Thymus (tissue), 11 donors: ENCODE data around the gene FAM184B. TPM values are rescaled to one million over a fixed set of nuclear protein-coding genes. Genes with fewer than 3 reads are reported as not detected.

ENCODE experiments used
- DNase-seq, 9 donors: peaks; one replicate each; pipeline ENCODE4 v3.0.0-alpha.2; 2013; ENCODE audit warnings: low spot score in 9 of 9, low read depth in 6 of 9, missing footprints in 1 of 9
- H3K27ac ChIP-seq, 2 donors: one replicate each; pipeline ENCODE4 v1.5.1; 2013; ENCODE audit warnings: control low read depth in 1 of 2, low read depth in 1 of 2, low read length in 1 of 2, mild to moderate bottlenecking in 1 of 2, moderate library complexity in 1 of 2
- H3K27me3 ChIP-seq, 2 donors: one replicate each; pipeline ENCODE4 v1.5.1; 2013; ENCODE audit warnings: low read length in 1 of 2; ENCODE audit not compliant: control insufficient read depth in 2 of 2, insufficient read depth in 1 of 2
- H3K36me3 ChIP-seq, 2 donors: one replicate each; pipeline ENCODE4 v1.5.1; 2013; ENCODE audit warnings: low read length in 1 of 2, mild to moderate bottlenecking in 1 of 2, moderate library complexity in 1 of 2; ENCODE audit not compliant: control insufficient read depth in 2 of 2, insufficient read depth in 2 of 2
- H3K4me1 ChIP-seq, 2 donors: one replicate each; pipeline ENCODE4 v1.5.1; 2013; ENCODE audit warnings: low read length in 2 of 2; ENCODE audit not compliant: control insufficient read depth in 2 of 2, insufficient read depth in 2 of 2
- H3K4me3 ChIP-seq, 2 donors: one replicate each; pipeline ENCODE4 v1.5.1; 2013; ENCODE audit warnings: low read length in 2 of 2, control low read depth in 1 of 2, mild to moderate bottlenecking in 1 of 2
- H3K9me3 ChIP-seq, 2 donors: one replicate each; pipeline ENCODE4 v1.5.1; 2013; ENCODE audit warnings: low read length in 1 of 2, mild to moderate bottlenecking in 1 of 2; ENCODE audit not compliant: control insufficient read depth in 2 of 2, insufficient read depth in 1 of 2
- WGBS: extraction: QIAGEN DNeasy Blood & Tissue Kit; methylation state at CpG from one replicate; pipeline ENCODE4 v1.1.7; 2013; 5-methylcytosine and 5-hydroxymethylcytosine counted together
- polyA plus RNA-seq: library from polyadenylated mRNA; stranded (reverse); fragments of 200-250 nt; gene quantifications from one replicate; pipeline ENCODE4 v1.2.3, GENCODE V29; 2013
- total RNA-seq: library from RNA; stranded (reverse); fragments of 120-200 nt; gene quantifications from one replicate; pipeline ENCODE4 v1.2.4, GENCODE V29; 2013
- donor health status: healthy.

Gene FAM184B
- total and polyA plus RNA-seq, 2 donors, result 0.05 to 0.09 TPM

- WGBS, result 99% methylated on average over 1 of the region's 1 CpG
- no peak for DNase-seq
- no peaks in the 10 kb centered on the region for H3K27me3 ChIP-seq
- H3K36me3 ChIP-seq, result peaks cover 34 to 58% of the 10 kb centered on the region in 2 donors
- no peak overlapping the region for H3K27ac ChIP-seq
- no peaks in the 10 kb centered on the region for H3K9me3 ChIP-seq
- H3K4me3 ChIP-seq, result no peak overlapping the region
- H3K4me1 ChIP-seq, result no peaks in the 10 kb centered on the region
Measured at GRCh38 chr4:17599826-17600225, 181.6 kb downstream of the FAM184B start.

DNA sequence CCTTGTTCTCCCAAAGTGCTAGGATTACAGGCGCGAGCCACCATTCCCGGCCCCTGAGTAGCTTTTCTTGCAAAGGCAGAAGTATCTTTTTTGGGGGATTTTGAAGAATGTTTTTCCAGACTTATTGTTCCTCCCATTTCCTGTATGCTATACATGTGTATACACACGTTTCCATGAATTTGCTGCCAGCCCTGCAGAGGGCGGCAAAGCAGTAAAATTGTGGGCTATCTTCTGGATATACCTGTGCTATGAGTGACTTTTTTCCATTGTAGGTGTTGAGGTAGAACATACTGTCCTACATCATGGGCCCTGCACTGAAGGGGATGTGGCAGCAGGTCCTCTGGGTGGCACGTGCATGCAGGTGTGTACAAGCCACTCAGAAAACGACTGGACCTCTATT, 183.9 kb downstream of the FAM184B start:
- WGBS, result 92% methylated on average over 7 of the region's 7 CpGs
- Histone ChIP-seq H3K4me3 (no peak overlapping the region), H3K9me3 (no peaks in the 10 kb centered on the region), H3K27me3 (no peaks in the 10 kb centered on the region), H3K36me3 (peaks cover 33 to 63% of the 10 kb centered on the region in 2 donors), H3K27ac (no peak overlapping the region), H3K4me1 (no peaks in the 10 kb centered on the region)
- peak in 3 of 9 donors; percentile 16 to 33 (median 22) for DNase-seq

GRCh38 chr4:17595471-17596005, 185.9 kb downstream of the FAM184B start:
- no peaks in the 10 kb centered on the region for H3K4me1 ChIP-seq
- 95% methylated on average over 6 of the region's 6 CpGs for WGBS
- no peak overlapping the region for H3K27ac ChIP-seq
- no peaks in the 10 kb centered on the region for H3K9me3 ChIP-seq
- no peak overlapping the region for H3K4me3 ChIP-seq
- H3K27me3 ChIP-seq, result no peaks in the 10 kb centered on the region
- DNase-seq, result no peak
- peaks cover 25 to 62% of the 10 kb centered on the region in 2 donors for H3K36me3 ChIP-seq

- H3K9me3 ChIP-seq, result no peaks in the 10 kb centered on the region
- H3K27me3 ChIP-seq, result no peaks in the 10 kb centered on the region
- 98% methylated on average over 3 of the region's 3 CpGs for WGBS
- H3K4me1 ChIP-seq, result no peaks in the 10 kb centered on the region
- H3K36me3 ChIP-seq, result peaks cover 12 to 55% of the 10 kb centered on the region in 2 donors
- no peak for DNase-seq
- H3K4me3 ChIP-seq, result no peak overlapping the region
- H3K27ac ChIP-seq, result no peak overlapping the region
Measured at GRCh38 chr4:17589355-17589754, 192.1 kb downstream of the FAM184B start.

GRCh38 chr4:17587094-17587822, 194.2 kb downstream of the FAM184B start:
- peaks cover 25 to 70% of the 10 kb centered on the region in 2 donors for H3K36me3 ChIP-seq
- 98% methylated on average over 9 of the region's 9 CpGs for WGBS

GRCh38 chr4:17584521-17585213, 196.8 kb downstream of the FAM184B start:
- peaks cover 25 to 71% of the 10 kb centered on the region in 2 donors for H3K36me3 ChIP-seq
- no peak overlapping the region for H3K4me3 ChIP-seq
- H3K4me1 ChIP-seq, result no peaks in the 10 kb centered on the region
- H3K27ac ChIP-seq, result no peak overlapping the region
- no peak for DNase-seq
- H3K9me3 ChIP-seq, result no peaks in the 10 kb centered on the region
- no peaks in the 10 kb centered on the region for H3K27me3 ChIP-seq
- WGBS, result 97% methylated on average over 10 of the region's 10 CpGs

More at GRCh38 chr4:17587094-17587822, 194.2 kb downstream of the FAM184B start:
- Histone ChIP-seq H3K4me1 (no peaks in the 10 kb centered on the region), H3K9me3 (no peaks in the 10 kb centered on the region), H3K27ac (no peak overlapping the region), H3K27me3 (no peaks in the 10 kb centered on the region), H3K4me3 (no peak overlapping the region)
- no peak for DNase-seq

DNA sequence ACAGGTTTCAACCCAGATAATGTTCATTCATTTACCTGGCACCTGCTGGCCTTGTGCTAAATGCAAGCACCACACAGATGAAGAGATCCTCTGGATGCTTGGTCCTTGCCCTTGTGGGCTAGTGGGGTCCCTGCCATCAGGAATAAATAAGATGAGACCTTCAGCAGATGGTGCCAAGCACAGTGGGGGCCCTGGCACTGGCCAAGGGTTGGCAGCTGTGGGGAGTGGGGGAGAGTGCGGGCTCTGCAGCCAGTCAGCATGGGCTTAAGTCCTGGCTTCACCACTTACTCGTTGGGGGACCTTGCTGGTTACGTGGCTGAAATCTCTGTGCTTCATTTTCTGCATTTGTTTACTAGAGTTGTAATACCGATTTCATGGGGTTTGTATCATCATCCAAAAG, 197.5 kb downstream of the FAM184B start:
- Histone ChIP-seq H3K27me3 (no peaks in the 10 kb centered on the region), H3K36me3 (peaks cover 25 to 65% of the 10 kb centered on the region in 2 donors), H3K27ac (no peak overlapping the region), H3K4me1 (peaks cover 0 to 3% of the 10 kb centered on the region in 2 donors), H3K9me3 (no peaks in the 10 kb centered on the region), H3K4me3 (no peak overlapping the region)
- 97% methylated on average over 4 of the region's 4 CpGs for WGBS
- no peak for DNase-seq

DNA sequence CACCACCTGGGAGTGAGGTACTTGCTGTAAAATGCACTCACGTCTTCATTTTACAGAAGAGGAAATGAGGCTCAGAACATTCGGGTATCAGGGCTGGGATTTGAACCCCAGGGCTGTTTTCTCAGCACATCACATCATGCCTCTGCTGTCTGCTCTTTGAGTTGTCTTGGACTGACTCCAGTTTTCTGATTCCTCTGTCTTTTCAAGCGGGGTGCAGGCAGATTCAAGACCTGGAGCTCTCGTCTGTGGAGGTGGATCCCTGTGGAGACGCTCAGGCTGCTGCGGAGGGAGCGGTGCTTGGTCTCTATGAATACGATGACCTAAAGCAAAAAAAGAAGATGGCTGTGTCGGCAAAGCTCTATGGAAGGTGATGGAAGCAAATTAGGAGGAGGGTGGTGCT, 198.1 kb downstream of the FAM184B start:
- H3K4me3 ChIP-seq, result no peak overlapping the region
- peaks cover 25 to 62% of the 10 kb centered on the region in 2 donors for H3K36me3 ChIP-seq
- no peak overlapping the region for H3K27ac ChIP-seq
- WGBS, result 98% methylated on average over 9 of the region's 9 CpGs
- peaks cover 3 to 5% of the 10 kb centered on the region in 2 donors for H3K4me1 ChIP-seq
- DNase-seq, result no peak
- no peaks in the 10 kb centered on the region for H3K9me3 ChIP-seq
- H3K27me3 ChIP-seq, result no peaks in the 10 kb centered on the region

- Histone ChIP-seq H3K36me3 (peaks cover 25 to 54% of the 10 kb centered on the region in 2 donors), H3K27me3 (no peaks in the 10 kb centered on the region), H3K9me3 (no peaks in the 10 kb centered on the region), H3K4me1 (peaks cover 8 to 15% of the 10 kb centered on the region in 2 donors), H3K4me3 (no peak overlapping the region), H3K27ac (peak overlapping the region; percentile 8 to 12)
- 80% methylated on average over 7 of the region's 7 CpGs for WGBS
- DNase-seq, result no peak
Measured at GRCh38 chr4:17580969-17581368, 200.5 kb downstream of the FAM184B start.
